GM12892 (cell line): ENCODE results near the gene FOXA3.

Experiments used
- POLR2A ChIP-seq: IDR thresholded peaks from 2 replicates; pipeline ENCODE4 v1.6.1; 2011; ENCODE audit warnings: low read depth, low read length, control low read depth
- POLR2AphosphoS5 ChIP-seq: IDR thresholded peaks from 2 replicates; pipeline ENCODE4 v1.6.1; 2011; ENCODE audit warnings: low read depth, low read length, control low read depth
- TAF1 ChIP-seq: IDR thresholded peaks from 2 replicates; pipeline ENCODE4 v1.6.1; 2011; ENCODE audit warnings: low read depth, mild to moderate bottlenecking, control low read depth, low read length, borderline replicate concordance

DNA sequence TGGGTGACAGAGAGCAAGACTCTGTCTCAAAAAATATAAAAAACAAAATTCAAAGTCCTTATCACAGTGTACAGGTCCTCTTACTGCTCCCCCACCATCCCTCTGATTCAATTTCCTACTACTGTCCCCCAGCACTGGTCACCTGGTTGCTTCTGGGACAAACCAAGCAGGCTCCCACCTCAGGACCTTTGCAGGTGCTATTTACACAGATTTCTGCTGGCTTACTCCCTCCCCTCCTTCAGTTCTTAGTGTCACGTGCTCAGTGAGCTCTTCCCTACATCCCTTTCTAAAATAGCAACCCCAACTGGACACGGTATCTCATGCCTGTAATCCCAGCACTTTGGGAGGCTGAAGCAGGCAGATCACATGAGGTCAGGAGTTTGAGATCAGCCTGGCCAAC is 15.8 kb downstream of the FOXA3 start:
- TF ChIP-seq POLR2A: no peak
- no peak for TF ChIP-seq TAF1
- TF ChIP-seq POLR2AphosphoS5: no peak
